ENCODE results near the gene SSH3.

SSH3 gene

GRCh38 chr11:67295846-67296245, 7.5 kb upstream of the SSH3 start:
- no peak for DNase-seq

DNA sequence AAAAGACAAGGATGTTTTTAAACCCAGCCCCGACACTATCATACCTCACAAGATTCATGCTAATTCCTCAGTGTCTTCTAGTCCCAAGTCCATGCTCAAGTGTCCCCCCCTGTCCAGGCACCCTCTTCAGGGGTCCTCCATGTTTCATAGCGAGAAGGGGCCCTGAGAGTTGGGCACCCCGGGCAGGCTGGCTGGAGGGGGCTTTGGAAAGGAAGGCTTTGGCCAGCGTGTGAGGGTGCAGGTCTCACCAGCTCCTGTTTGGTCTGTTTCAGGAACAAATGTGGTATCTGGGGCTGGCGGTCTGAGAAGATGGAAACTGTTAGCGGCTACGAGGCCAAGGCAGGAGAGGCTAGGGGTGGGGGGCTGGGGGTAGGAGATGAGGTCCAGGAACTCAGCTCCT, 4.5 kb upstream of the SSH3 start:
- no peak for DNase-seq

GRCh38 chr11:67299471-67300191, 3.7 kb upstream of the SSH3 start:
- DNase-seq = no peak

DNA sequence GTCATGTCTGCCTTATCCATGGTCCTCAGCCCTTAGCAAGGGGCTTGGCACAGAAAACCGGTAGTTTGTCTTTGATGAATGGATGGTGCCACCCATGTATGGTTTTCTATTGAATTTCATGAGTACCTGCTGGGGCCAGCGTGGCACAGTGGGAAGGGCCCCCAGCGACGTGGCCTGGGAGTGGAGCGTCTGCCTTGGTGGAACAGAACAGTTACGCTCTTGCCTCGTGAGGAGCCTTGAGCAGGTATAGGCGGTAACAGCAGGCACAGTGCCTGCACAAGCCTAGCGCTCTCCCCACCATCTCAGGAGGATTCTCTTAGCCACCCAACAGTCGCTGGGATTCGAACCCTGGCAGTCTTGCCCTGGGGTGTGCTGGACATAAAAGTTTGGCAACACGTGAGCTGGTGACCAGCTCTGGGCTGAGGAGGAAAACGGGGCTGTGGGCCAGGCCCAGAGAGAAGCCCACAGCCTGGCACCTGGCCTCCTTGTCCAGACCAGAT, 3.0 kb upstream of the SSH3 start:
- no peak for DNase-seq

DNA sequence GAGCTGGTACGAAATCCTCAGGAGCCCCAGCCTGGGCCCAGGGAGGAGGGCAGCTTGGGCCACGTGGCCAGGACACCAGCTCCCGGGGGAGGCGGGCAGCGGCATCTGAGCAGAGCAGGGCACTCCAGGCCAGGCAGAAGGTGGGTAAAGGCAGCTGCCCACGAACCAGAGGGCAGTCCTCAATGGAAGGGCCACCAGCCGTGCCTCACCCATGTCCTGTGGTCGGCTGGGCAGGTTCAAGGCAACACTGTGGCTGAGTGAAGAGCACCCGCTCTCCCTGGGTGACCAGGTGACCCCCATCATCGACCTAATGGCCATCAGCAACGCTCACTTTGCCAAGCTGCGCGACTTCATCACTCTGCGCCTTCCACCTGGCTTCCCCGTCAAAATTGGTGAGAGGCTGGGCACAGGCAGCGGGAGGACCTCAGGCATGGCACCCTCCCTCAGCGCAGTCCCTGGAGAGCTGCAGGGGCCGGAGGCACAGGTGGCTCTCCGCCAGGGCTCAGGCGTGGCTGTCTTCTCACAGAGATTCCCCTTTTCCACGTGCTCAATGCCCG, 2.5 kb upstream of the SSH3 start:
- DNase-seq = no peak

DNA sequence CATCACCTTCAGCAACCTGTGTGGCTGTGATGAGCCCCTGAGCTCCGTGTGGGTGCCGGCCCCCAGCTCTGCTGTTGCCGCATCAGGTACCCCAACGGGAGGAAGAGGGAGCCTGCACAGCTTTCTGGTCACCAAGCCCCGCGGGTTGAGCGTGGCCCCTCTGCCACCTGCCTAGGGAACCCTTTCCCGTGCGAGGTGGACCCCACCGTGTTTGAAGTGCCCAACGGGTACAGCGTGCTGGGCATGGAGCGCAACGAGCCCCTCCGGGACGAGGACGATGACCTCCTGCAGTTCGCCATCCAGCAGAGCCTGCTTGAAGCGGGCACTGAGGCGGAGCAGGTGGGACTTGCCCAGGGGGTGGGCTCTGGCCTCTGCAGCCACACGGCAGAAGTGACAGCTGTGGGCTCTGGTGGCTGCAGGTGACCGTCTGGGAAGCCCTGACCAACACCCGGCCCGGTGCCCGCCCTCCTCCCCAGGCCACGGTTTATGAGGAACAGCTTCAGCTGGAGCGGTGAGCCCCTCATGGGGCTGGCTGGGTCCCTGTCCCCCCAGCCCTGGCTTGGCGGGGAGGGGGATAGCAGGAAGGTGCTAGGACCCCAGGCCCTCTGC, 1.9 kb upstream of the SSH3 start:
- DNase-seq = no peak

DNA sequence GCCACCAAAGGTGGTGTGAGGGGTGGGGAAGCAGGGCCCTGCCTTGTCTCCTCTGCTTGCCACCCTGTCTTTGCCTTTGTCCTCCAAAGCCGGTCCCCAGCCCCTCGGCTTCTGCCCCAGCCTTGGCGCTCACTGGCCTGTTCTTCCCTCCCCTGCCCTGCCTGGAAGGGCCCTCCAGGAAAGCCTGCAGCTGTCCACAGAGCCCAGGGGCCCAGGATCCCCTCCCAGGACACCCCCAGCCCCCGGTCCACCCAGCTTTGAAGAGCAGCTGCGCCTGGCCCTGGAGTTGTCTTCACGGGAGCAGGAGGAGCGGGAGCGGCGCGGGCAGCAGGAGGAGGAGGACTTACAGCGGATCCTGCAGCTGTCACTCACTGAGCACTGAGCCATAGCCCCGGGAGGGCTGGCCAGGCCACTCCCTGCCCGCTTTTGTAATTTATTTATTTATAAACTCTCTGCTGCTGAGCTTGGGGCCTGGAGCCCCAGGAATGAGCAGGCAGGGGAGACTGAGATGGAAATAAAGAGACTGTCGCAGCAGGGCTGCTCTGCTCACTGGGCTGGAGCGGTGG, 1.3 kb upstream of the SSH3 start:
- DNase-seq = no peak

- no peak for DNase-seq
These were observed 679 bp upstream of the SSH3 start for GRCh38 chr11:67302571-67303131.

DNA sequence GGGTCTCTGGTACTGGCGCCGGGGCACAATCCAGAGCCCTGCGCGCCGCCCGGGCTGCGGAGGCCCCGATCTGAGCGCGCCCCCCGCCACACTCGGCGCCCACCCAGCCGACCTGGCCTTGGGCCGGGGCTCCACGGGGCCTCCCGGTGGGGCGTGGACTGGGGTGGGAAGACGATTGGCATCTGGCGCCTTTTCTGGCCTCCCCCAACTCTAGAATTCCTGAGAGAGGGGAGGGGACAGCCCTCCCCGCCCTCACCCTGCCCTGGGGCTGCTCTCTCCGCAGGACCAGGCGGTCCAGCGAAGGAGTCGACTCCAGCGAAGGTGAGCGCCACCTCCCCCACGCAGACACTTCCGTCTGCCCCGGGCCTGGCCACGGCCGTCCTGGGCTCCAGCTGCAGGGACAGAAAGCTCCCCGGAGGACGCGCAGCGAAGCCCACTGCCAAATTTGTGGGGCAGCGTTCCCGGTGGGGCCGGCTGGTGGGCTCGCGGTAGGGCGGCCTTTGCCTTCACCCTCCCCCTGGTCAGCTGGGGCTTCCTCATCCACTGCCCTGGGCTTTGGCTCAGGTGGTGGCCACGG, 593 bp downstream of the SSH3 start:
- DNase-seq = no peak

DNA sequence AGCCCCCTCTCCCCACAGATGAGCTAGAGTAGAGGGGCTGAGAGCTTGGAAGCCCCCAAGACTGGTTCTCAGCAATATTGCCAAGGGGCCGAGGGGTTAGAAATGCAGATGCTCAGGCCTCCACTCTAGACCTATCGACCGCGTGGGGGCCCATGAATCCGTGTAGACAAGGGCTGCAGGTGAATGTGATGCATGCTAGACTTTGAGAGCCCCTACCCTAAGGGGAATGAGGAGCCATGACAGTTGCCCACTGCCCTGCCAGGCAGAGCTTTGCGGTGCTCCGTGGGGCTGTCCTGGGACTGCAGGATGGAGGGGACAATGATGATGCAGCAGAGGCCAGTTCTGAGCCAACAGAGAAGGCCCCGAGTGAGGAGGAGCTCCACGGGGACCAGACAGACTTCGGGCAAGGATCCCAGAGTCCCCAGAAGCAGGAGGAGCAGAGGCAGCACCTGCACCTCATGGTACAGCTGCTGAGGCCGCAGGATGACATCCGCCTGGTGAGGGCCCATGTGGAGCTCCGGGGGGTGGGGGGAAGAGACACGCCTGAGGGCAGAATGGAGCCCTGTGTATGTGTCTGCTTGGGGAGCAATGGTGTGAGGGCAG, 1.3 kb downstream of the SSH3 start:
- no peak for DNase-seq

DNA sequence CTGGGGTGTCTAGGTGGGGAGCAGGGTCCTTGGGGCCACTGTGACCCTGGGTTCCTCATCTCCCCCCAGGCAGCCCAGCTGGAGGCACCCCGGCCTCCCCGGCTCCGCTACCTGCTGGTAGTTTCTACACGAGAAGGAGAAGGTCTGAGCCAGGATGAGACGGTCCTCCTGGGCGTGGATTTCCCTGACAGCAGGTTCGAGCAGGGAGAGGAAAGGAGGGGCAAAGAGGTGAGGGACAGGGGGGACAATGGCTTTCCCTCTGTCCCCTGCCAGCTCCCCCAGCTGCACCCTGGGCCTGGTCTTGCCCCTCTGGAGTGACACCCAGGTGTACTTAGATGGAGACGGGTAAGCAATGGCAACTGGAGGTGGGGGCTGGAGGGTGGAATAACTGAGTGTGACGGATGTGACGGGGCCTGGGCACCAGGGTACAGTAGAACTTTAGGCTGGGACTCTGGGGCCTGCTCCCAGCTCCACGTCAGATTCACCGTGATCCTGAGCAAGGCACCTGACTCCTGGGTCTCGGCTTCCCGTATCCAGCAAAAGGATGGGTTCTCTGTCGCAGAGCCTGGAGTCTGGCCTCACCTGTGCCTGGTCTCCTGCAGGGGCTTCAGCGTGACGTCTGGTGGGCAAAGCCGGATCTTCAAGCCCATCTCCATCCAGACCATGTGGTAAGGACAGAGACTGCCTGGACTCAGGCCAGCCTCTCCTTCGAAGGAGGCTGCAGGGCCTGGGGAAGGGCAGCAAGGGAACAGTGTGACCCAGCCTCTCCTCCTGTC, 3.6 kb downstream of the SSH3 start:
- no peak for DNase-seq

- no peak for DNase-seq
These were observed 4.2 kb downstream of the SSH3 start for GRCh38 chr11:67307545-67308001.

GRCh38 chr11:67308031-67308866, 4.9 kb downstream of the SSH3 start:
- DNase-seq = no peak

- DNase-seq = no peak
These were observed 5.8 kb downstream of the SSH3 start for GRCh38 chr11:67309166-67309565.

- DNase-seq = no peak
These were observed 6.3 kb downstream of the SSH3 start for GRCh38 chr11:67309661-67310061.

DNA sequence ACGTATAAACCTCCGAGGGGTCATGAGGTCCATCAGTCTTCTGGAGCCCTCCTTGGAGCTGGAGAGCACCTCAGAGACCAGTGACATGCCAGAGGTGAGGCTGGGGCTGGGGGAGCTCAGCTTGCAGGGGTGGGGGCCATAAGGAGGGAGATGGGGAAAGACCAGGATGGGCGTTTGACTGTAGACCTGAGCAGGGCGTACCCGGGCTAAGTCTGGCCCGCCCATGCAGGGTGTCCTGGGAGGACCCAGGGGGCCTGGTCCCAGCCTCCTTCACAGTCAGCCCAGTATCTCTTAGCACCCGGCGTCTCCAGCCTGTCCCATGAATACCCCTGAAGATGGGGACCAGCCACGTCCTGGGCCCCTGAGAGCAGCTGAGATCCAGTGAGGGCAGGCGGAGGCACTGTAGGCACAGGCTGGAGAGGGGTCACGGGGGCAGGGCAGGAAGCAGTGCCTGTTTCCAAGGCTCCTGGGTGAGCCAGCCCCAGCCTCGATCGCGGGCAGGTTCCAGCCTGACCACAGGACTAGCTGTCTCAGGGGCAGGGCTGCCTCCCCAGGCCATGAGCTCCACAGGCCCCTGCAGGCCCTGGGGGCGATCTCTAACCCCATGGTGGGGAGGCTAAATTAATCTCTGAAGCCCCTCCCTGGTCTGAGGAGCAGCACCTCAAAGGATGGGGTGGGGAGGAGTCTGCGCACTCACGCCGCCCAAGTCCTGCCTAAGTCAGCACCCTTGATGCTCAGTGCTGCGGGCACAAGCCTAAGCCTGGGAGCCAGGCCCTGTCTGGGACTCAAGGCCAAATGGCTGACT, 7.1 kb downstream of the SSH3 start:
- no peak for DNase-seq

DNA sequence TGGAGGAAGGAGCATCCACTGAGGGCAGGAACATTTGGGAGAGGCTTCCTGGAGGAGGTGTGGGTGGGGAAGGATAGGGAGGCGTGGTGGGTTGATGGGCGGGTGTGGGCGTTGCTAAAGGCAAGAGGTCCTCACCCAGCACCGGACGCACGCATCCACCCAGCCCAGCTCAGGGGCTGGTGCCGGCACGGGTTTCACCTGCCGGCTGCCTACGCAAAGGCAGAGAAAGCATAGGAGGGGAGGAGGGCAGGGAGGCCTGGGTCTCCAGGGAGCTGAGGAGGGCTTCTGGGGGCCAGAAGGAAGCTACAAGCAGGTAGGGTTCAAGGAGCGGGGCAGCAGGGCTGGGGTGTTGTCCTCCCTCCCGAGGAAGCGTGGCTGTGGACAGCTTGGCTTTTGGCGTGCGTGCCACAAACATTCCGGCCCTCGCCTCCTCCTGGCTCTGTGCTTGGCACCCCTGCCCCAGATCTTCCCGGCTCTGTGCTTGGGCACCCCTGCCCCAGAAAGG, 7.8 kb downstream of the SSH3 start:
- no peak for DNase-seq

DNA sequence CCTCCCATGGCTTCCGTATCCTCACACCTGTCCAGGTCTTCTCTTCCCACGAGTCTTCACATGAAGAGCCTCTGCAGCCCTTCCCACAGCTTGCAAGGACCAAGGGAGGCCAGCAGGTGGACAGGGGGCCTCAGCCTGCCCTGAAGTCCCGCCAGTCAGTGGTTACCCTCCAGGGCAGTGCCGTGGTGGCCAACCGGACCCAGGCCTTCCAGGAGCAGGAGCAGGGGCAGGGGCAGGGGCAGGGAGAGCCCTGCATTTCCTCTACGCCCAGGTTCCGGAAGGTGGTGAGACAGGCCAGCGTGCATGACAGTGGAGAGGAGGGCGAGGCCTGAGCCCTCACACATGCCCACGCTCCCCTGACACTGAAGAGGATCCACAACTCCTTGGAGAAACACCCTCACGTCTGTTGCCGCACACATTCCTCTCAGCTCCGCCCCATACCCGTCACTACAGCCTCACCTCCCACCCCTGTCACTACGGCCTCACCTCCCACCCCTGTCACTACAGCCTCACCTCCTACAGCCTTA, 8.3 kb downstream of the SSH3 start:
- DNase-seq = no peak

DNA sequence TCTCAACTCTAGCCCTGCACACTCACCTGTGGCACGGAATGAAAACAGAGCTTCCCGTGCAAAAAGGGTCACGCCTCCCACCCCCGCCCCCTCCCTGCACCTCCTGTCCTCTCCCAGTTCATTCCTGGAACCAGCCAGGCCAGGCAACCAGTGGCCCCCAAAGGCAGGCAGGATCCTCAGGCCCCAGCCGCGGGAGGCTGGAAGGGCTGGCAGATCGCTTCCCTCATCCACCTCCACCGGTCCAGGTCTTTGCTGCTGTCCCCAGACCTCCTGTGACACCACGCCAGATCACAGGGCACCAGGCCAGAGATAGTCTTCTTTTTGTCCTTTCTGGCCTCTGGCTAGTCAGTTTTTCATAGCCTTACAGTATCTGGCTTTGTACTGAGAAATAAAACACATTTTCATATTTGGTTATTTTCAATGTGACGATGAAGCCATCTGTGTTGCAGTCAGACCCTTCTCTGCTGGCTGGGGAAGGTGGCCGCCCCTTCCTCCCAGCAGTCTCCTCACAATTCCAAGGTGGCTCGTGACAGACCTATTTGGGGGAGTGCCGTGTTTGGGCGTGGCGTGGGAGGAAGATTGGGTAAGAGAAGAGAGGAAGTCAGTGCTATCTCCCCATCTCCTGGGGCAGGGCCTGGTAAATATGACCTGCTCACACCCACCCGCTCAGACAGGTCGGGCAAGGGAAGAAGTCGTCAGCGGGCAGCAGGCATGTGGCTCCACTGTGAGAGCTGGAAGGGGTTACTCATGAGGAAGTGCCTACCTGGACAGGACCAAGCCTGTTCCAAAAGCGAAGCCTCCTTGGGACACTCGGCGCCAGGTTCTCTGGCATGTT, 9.1 kb downstream of the SSH3 start:
- no peak for DNase-seq
